NCI-H774 (cell line): ENCODE data around the gene CFAP410.

Experiments
- DNase-seq: peaks from one replicate; lab custom pipeline; 2025; lab: John Stamatoyannopoulos, UW

Gene CFAP410

DNA sequence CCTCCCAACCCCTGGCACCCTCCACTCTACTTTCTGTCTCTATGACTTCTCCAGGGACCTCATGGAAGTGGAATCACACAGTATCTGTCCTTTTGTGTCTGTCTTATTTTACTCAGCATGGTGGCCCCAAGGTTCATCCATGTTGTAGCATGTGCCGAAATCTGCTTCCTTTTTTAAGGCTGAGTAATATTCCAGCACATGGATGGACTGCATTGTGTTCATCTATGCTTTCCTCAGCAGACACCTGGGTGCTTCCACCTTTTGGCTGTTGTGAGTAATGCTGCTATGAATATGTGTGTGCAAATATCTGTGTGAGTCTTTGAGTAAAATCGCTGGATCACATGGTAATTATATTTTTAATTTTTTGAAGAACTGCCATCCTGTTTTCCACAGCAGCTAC lies 40.9 kb downstream of the CFAP410 start:
- no peak for DNase-seq

GRCh38 chr21:44297525-44298290 lies 41.5 kb downstream of the CFAP410 start:
- DNase-seq: peak; percentile 28

DNA sequence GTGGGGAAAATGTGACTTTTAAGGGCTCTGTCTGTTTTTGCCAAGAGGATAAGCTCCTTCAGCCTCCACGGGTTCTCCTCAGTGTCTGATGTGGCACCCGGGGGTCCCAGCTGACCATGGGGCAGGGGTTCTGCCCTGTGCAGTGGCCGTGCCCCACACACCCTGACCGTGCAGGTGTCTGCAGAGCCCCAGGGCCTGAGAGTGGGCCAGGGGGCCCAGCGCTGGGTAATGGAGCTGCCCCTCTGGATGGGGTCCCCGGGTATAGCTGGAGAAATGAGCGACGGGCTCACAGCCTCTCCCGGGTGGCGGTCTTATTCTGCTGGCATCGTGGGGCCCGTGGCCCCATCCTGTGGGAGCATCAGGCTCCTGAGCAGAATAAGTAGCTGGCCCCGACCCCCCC lies 42.3 kb downstream of the CFAP410 start:
- no peak for DNase-seq

DNA sequence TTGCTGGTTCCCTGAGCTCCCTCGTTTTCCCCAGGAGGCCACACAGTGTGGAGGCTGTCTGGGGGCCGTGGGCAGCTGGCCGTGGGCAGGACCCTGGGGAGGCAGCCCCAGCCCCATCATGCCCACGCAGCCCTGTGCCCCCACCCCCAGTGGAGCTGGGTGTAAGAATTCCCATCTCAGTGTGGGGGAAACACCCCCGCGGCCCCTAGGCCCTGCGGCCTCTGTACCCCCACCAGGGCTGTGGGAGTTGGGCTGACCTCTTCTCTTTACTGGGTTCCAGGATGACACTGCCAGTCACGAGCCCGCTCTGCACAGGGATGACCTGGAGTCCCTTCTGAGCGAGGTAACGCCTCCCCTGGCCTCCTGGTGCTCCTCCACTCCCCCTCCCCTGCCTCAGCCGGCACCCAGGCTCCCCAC lies 43.1 kb downstream of the CFAP410 start:
- no peak for DNase-seq

GRCh38 chr21:44295646-44296045 lies 43.5 kb downstream of the CFAP410 start:
- no peak for DNase-seq

DNA sequence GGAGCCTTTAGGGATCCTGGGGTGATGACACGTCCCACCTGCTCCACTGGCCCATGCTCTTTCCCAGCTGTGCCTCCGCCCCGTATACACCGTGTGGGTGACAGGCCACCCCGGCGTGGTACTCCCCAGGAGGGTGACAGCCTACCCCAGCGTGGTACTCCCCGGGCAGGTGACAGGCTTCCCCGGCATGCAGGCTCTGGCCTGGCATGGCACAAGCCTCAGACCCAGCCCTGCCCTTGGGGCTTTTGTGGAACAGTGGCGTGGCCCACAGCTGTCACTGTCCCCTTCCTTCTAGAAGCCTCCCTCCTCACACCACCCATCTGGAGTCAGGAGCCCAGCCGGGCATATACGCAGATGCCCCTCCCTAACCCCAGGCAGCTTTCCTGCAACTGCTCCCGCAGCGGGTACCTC lies 44.0 kb downstream of the CFAP410 start:
- no peak for DNase-seq

GRCh38 chr21:44294391-44295162 lies 44.6 kb downstream of the CFAP410 start:
- DNase-seq: no peak

DNA sequence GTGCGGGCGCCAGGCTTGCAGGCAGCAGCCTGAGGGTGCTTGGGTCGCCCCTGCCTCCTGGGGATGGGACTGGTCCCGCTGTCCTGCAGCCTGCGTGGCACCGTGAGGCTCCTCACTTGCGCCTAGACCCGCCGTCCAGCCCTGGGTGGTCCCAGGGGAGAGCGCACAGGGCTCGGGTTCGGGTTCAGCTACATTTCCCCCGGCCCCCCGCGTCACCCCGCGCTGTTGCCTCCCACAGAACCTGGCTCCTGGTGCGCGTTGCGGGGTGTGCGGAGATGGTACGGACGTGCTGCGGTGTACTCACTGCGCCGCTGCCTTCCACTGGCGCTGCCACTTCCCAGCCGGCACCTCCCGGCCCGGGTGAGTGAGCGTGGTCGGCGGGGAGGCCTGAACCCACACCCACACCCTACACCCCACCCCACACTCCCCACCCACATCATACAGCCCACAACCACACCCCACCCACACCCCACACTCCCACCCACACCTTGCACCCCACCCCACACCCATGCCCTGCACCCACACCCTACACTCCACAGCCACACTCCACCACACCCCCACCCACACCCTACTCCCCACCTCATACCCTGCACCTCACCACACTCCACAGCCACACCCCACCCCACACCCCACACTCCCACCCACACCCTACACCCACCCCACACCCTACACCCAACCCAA lies 45.5 kb downstream of the CFAP410 start:
- no peak for DNase-seq

DNA sequence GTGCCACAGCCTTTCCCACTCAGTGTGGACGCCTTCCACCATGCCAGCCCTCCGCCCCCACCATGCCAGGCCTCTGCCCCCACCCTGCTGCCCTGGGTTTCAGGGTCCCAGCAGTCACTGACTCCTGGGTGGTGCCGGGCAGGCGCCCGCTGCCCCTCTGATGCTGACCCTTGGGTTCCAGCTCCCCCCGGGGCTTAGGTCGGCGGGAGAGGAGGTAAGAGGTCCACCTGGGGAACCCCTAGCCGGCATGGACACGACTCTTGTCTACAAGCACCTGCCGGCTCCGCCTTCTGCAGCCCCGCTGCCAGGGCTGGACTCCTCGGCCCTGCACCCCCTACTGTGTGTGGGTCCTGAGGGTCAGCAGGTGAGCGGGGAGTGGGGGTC lies 46.4 kb downstream of the CFAP410 start:
- DNase-seq: no peak

DNA sequence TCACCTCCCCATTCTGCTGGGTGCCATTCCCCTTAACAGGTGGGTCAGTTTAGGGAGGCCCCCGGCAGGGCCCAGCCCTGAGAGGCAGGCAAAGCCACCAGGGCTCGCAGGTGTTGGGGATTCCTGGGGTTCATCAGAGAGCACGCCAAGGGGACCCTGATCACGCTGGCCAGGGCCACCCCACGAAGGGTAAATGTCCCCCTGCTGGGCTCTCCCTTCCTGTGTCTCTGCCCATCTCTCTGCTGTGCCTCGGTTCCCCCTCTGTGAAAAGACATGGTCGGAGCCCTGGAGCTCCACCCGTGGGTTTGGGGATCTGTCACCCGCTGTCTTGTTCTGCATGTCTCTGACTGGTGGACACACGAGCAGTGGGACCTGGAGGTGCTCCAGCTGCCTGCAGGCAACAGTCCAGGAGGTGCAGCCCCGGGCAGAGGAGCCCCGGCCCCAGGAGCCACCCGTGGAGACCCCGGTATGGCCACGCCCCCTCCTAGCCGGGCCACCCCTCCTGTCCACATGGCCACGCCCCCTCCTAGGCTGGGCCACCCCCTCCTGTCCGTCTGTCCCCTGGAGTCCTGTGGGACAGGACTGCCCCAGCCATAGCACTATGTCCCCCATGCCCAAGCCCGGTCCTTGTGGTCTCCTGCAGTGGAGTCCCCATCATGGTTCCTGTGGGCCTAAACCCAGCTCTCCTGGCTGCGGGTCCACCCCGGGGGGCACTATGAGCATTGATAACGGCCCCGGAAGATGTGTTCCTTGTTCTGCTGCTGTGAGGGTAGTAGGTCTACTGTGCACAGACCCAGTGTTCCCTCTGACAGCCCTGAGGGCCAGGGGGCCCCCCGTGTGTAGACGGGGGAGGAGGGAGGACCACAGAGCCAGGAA lies 47.0 kb downstream of the CFAP410 start:
- DNase-seq: no peak

DNA sequence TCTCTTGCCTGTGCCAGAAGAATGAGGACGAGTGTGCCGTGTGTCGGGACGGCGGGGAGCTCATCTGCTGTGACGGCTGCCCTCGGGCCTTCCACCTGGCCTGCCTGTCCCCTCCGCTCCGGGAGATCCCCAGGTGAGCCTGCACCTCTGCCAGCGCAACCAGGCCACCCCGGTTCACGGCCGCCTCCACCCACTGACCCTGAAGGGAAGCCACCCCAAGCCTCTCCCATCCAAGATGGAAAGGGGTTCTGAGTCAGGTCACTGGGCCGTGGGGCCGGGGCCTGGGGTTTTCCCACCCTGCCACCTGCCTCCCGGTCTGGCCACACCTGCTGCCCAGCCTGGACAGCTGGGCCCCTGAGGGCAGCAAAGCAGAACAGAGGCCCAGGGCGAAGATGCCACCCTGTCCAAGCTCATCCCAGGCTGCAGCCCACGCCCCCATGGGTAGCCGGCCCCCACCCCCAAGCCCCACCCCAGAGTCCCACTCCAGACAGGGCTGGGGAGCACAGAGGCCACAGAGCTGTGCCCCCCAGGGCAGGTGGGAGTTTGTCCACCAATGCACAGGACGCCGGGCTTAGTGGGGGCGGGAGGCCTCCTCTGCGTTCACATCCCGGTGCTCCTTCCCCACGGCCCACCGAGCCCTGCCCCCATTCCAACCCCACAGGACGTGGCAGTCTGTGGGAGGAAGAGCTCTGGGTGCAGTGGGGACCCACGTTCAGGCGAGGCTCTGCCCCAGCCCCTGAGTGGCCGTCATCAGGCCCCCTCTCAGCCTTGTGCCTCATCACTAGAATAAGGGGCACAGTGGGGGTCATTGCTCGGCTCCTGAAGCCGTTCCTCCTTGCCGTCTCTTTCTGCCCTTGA lies 47.9 kb downstream of the CFAP410 start:
- no peak for DNase-seq

- no peak for DNase-seq
Observed at GRCh38 chr21:44290327-44291077, 48.7 kb downstream of the CFAP410 start.

GRCh38 chr21:44289381-44290010 lies 49.7 kb downstream of the CFAP410 start:
- no peak for DNase-seq

GRCh38 chr21:44288251-44289110 lies 50.7 kb downstream of the CFAP410 start:
- DNase-seq: no peak

- no peak for DNase-seq
Observed at GRCh38 chr21:44286716-44287632, 52.2 kb downstream of the CFAP410 start.

DNA sequence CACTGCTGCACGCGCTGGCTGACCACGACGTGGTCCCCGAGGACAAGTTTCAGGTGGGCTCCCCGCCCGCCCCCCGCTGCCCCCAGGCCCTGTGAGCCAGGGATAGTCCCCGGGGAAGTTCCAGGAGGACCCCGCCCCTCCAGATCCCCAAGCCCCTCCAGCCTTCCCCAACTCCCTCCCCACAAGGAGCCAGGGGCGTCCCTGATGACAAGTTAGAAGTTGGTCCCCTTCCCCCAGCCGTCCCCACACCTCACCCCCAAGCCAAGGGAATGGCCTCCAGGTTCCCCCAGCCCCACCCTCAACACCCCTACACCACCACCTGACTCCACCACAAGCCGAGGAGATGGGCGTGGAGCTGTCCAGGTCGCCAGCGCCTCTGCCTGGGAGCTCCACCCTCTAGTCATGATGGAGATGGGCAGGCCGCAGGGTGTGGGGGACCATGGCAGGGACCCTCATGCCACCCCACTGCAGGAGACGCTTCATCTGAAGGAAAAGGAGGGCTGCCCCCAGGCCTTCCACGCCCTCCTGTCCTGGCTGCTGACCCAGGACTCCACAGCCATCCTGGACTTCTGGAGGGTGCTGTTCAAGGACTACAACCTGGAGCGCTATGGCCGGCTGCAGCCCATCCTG lies 53.0 kb downstream of the CFAP410 start:
- no peak for DNase-seq
